Measurements from ENCODE around the gene TBX18.

The TBX18 gene

DNA sequence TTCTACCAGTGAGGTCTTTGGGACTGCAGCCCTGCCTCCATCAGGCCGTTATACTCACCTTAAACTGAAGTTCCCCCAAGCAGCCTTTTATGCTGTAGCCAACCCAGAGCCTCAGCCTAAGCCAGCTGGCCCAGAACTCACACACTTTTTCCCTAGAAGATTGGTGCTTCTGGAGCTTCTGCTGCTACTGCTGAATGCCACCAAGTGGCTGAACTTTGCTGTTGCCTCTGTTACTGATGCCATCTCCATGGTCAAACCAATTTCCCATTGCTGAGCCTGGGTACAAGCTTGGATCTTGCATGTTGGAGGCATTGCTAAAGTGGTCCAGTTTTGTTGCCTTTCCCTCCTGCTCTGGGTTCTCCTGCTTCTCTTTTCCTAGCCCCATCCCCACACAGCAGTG is 15.0 kb upstream of the TBX18 start:
- TF ChIP-seq, protein P1, sequence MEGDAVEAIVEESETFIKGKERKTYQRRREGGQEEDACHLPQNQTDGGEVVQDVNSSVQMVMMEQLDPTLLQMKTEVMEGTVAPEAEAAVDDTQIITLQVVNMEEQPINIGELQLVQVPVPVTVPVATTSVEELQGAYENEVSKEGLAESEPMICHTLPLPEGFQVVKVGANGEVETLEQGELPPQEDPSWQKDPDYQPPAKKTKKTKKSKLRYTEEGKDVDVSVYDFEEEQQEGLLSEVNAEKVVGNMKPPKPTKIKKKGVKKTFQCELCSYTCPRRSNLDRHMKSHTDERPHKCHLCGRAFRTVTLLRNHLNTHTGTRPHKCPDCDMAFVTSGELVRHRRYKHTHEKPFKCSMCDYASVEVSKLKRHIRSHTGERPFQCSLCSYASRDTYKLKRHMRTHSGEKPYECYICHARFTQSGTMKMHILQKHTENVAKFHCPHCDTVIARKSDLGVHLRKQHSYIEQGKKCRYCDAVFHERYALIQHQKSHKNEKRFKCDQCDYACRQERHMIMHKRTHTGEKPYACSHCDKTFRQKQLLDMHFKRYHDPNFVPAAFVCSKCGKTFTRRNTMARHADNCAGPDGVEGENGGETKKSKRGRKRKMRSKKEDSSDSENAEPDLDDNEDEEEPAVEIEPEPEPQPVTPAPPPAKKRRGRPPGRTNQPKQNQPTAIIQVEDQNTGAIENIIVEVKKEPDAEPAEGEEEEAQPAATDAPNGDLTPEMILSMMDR (IDR thresholded peaks at IDR 0.05; ENCODE audit: poor library complexity, severe bottlenecking): no peak
- no peak for DNase-seq (ENCODE audit: low spot score)
- ATAC-seq (ENCODE audit: low read depth): no peak

DNA sequence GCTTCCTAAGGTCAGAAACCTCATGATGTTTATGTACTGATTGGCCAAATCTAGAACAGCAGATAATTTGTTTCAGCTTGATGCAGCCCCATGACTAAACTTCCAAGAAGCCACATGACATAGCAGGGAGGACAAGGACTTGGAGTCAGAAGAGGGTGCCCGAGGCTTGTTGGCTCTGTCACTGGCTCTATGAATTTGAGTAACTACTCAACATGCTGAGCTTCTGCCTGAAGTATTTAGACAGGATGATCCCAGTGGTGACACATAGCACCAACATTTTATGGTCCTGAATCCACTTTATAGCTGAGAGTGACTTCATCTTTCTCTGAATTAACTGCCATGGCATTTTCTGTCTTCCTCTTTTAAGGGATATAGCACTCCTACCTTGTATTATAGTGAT is 13.5 kb upstream of the TBX18 start:
- Histone ChIP-seq H3K27me3 (ENCODE audit: insufficient read depth, poor library complexity, severe bottlenecking) (peaks cover 29% of the 10 kb centered on the region), H3K4me1 (ENCODE audit: insufficient read depth, poor library complexity, severe bottlenecking) (no peaks in the 10 kb centered on the region), H3K36me3 (ENCODE audit: low read depth) (no peaks in the 10 kb centered on the region), H3K9me3 (ENCODE audit: severe bottlenecking) (no peaks in the 10 kb centered on the region), H3K4me3 (ENCODE audit: severe bottlenecking) (no peak overlapping the region), H3K27ac (ENCODE audit: poor library complexity, severe bottlenecking) (no peak overlapping the region)
- TF ChIP-seq, protein P1 (IDR thresholded peaks at IDR 0.05; ENCODE audit: poor library complexity, severe bottlenecking): no peak
- no peak for DNase-seq (ENCODE audit: low spot score)
- ATAC-seq (ENCODE audit: low read depth): no peak

More for the DNA sequence above, 15.0 kb upstream of the TBX18 start:
- no peak overlapping the region for H3K4me3 ChIP-seq (ENCODE audit: severe bottlenecking)
- H3K27ac ChIP-seq (ENCODE audit: poor library complexity, severe bottlenecking): no peak overlapping the region
- H3K4me1 ChIP-seq (ENCODE audit: insufficient read depth, poor library complexity, severe bottlenecking): no peaks in the 10 kb centered on the region
- no peaks in the 10 kb centered on the region for H3K36me3 ChIP-seq (ENCODE audit: low read depth)
- H3K9me3 ChIP-seq (ENCODE audit: severe bottlenecking): no peaks in the 10 kb centered on the region
- H3K27me3 ChIP-seq (ENCODE audit: insufficient read depth, poor library complexity, severe bottlenecking): peaks cover 14% of the 10 kb centered on the region

GRCh38 chr6:84776392-84776791 is 12.0 kb upstream of the TBX18 start:
- no peak for DNase-seq (ENCODE audit: low spot score)
- no peak for ATAC-seq (ENCODE audit: low read depth)
- Histone ChIP-seq H3K27me3 (ENCODE audit: insufficient read depth, poor library complexity, severe bottlenecking) (peaks cover 44% of the 10 kb centered on the region), H3K9me3 (ENCODE audit: severe bottlenecking) (no peaks in the 10 kb centered on the region), H3K27ac (ENCODE audit: poor library complexity, severe bottlenecking) (no peak overlapping the region), H3K4me3 (ENCODE audit: severe bottlenecking) (no peak overlapping the region), H3K36me3 (ENCODE audit: low read depth) (no peaks in the 10 kb centered on the region), H3K4me1 (ENCODE audit: insufficient read depth, poor library complexity, severe bottlenecking) (no peaks in the 10 kb centered on the region)
- TF ChIP-seq, protein P1 (IDR thresholded peaks at IDR 0.05; ENCODE audit: poor library complexity, severe bottlenecking): no peak

DNA sequence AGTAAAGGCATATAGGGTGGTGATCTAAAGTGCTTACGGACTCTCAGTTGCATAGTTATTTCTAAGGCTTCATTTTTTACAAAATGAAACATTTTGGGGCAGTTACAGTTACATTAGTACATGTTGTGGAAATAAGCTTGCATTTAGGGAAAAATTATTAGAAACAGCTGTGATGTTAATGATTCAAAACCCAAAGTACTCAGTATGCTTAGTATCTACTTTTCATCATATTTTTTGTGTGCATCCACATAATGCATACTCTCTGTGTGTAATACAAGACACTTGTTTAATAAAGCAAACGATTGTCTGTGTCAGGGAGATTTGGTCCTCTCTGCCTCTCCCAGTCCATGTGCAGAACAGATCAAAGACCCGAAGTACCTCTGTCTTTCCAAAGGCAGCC is 11.4 kb upstream of the TBX18 start:
- no peak for ATAC-seq (ENCODE audit: low read depth)
- Histone ChIP-seq H3K27ac (ENCODE audit: poor library complexity, severe bottlenecking) (no peak overlapping the region), H3K27me3 (ENCODE audit: insufficient read depth, poor library complexity, severe bottlenecking) (peaks cover 50% of the 10 kb centered on the region), H3K4me1 (ENCODE audit: insufficient read depth, poor library complexity, severe bottlenecking) (no peaks in the 10 kb centered on the region), H3K9me3 (ENCODE audit: severe bottlenecking) (no peaks in the 10 kb centered on the region), H3K4me3 (ENCODE audit: severe bottlenecking) (no peak overlapping the region), H3K36me3 (ENCODE audit: low read depth) (no peaks in the 10 kb centered on the region)
- TF ChIP-seq, protein P1 (IDR thresholded peaks at IDR 0.05; ENCODE audit: poor library complexity, severe bottlenecking): no peak
- no peak for DNase-seq (ENCODE audit: low spot score)

DNA sequence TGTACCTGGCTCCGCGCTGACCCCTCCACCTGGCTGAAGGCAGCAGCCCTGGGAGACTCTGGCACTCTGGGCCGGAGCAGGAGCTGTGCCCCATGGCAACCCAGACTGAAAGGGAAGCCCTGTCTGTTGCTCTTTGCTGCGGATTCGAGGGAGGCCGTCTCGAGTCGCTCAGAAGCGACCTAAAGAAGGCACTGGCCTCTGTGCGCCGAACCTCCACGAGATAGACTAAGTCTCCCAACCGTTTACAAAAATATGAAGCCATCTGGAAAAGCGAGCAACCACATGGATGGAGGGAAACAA is 10.5 kb upstream of the TBX18 start:
- peak; percentile 70 for DNase-seq (ENCODE audit: low spot score)
- H3K36me3 ChIP-seq (ENCODE audit: low read depth): no peaks in the 10 kb centered on the region
- H3K4me3 ChIP-seq (ENCODE audit: severe bottlenecking): peak overlapping the region; percentile 34
- no peaks in the 10 kb centered on the region for H3K9me3 ChIP-seq (ENCODE audit: severe bottlenecking)
- ATAC-seq (ENCODE audit: low read depth): no peak
- peaks cover 59% of the 10 kb centered on the region for H3K27me3 ChIP-seq (ENCODE audit: insufficient read depth, poor library complexity, severe bottlenecking)
- TF ChIP-seq, protein P1 (IDR thresholded peaks at IDR 0.05; ENCODE audit: poor library complexity, severe bottlenecking): peak; percentile 59
- H3K4me1 ChIP-seq (ENCODE audit: insufficient read depth, poor library complexity, severe bottlenecking): no peaks in the 10 kb centered on the region
- H3K27ac ChIP-seq (ENCODE audit: poor library complexity, severe bottlenecking): no peak overlapping the region

Measured in RWPE2 (cell line).